Measurements from ENCODE around the gene CAST.

CAST gene

DNA sequence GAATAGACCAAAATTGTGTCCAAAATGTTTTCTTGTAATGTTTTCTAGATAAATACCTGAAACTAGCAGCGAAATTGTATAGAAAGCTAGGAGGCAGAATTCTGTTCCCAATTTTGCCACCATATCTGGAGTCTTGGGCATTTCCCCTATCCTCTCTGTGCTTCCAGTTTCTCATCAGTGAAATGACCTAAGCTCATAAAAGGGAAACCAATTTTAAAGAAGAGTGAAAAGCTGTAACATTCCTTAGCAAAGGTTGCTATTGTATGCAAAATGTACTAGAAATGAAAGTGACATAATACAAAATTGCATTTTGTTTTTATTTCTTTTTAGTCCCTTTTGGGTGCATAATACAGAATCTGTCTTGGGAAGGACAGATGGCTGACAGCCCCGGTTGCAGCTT, 36.8 kb upstream of the CAST start:
- DNase-seq (ENCODE audit: low read depth in 2 of 2) = no peak
- H3K4me3 ChIP-seq (replicated peaks in 1 of 2; ENCODE audit: low read depth in 2 of 2, low read length in 2 of 2) = no peak overlapping the region
- TF ChIP-seq, protein P1, sequence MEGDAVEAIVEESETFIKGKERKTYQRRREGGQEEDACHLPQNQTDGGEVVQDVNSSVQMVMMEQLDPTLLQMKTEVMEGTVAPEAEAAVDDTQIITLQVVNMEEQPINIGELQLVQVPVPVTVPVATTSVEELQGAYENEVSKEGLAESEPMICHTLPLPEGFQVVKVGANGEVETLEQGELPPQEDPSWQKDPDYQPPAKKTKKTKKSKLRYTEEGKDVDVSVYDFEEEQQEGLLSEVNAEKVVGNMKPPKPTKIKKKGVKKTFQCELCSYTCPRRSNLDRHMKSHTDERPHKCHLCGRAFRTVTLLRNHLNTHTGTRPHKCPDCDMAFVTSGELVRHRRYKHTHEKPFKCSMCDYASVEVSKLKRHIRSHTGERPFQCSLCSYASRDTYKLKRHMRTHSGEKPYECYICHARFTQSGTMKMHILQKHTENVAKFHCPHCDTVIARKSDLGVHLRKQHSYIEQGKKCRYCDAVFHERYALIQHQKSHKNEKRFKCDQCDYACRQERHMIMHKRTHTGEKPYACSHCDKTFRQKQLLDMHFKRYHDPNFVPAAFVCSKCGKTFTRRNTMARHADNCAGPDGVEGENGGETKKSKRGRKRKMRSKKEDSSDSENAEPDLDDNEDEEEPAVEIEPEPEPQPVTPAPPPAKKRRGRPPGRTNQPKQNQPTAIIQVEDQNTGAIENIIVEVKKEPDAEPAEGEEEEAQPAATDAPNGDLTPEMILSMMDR (IDR thresholded peaks at IDR 0.05; ENCODE audit: low read depth, low read length) = no peak

DNA sequence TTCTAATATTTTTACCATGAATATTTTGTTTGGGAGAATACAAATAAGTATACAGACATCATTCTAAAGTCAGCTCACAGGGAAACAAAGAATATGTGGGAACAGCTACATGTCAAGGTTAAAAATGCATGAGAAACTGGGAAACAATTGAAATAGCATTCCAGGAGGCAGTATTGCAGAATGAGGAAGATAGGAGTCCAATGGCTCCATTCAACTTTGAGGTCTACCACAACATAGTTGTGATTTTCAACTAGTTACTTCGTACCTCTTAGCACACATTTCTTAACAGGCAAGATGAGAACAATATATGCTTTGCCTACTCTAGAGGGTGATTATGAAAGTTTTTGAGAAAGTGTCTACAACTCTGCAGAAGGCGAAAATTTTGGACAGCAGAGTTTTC, 35.2 kb upstream of the CAST start:
- DNase-seq (ENCODE audit: low read depth in 2 of 2) = peak; percentile 83 to 94
- TF ChIP-seq, protein P1 (IDR thresholded peaks at IDR 0.05; ENCODE audit: low read depth, low read length) = no peak
- no peak overlapping the region for H3K4me3 ChIP-seq (replicated peaks in 1 of 2; ENCODE audit: low read depth in 2 of 2, low read length in 2 of 2)

DNA sequence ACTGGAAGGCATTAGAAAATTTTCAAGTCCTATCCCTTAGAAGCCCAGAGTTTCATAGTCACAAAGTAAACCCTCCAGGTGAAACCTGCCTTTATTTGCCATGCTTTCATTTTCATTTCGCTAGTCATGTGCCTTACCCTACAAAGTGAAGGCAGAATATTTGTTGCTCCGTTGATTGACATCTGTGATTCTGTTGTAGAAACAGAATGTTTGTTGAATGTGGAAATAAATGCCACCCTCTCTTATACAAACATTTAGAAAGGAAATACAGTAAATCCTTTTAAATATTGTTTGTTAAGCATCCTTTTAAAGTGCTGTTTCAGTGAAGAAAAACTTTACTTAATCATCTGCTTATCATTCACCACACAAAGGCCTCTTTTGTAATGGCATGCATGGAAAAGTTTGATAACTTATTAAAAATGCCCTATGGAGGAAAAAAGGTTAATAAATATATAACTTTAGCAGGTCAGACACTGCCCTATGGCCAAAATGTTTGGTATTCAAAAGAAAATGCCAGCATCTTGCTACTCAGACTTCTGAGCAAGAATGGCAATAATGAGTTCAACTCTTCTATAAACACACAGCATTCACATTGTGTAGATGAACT, 34.3 kb upstream of the CAST start:
- H3K4me3 ChIP-seq (replicated peaks in 1 of 2; ENCODE audit: low read depth in 2 of 2, low read length in 2 of 2) = no peak overlapping the region
- no peak for DNase-seq (ENCODE audit: low read depth in 2 of 2)
- TF ChIP-seq, protein P1 (IDR thresholded peaks at IDR 0.05; ENCODE audit: low read depth, low read length) = no peak

DNA sequence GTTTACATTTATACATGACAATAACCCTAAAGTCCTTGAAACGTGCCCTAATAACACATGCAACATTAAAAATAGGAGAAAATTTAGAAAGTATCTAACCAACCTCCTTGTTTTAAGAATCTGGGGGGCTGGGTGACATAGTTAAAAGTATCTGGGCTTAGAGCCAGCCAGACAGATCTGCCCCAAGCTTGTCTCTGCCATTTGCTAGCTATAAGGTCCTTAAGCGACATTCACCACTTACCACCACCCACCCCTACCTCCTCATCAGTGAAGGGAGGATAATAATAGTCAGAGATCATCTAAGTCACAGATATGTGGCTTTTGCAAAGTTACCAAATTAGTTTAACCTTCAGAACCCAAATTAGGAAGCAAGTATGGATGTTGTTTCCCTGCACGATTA, 33.8 kb upstream of the CAST start:
- no peak overlapping the region for H3K4me3 ChIP-seq (replicated peaks in 1 of 2; ENCODE audit: low read depth in 2 of 2, low read length in 2 of 2)
- DNase-seq (ENCODE audit: low read depth in 2 of 2) = no peak
- TF ChIP-seq, protein P1 (IDR thresholded peaks at IDR 0.05; ENCODE audit: low read depth, low read length) = no peak

DNA sequence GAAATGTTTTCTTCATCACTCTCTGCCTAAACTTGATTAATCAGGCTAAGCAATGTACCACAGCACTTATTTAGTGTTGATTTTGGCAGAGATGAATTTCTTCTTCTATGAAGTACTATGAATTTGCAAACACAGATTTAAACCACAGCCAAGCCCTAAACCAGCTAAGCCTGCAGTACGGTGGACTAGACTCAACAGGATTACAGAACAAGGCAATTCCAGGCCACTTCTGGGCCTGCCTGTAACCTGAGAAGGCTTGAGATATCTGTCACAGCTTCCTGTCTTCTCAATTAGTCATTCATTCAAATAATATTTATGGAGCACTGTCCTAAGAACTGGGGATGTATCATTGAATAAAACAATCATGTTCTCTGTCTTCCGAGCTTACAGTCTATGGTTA, 32.4 kb upstream of the CAST start:
- H3K4me3 ChIP-seq (replicated peaks in 1 of 2; ENCODE audit: low read depth in 2 of 2, low read length in 2 of 2) = no peak overlapping the region
- TF ChIP-seq, protein P1 (IDR thresholded peaks at IDR 0.05; ENCODE audit: low read depth, low read length) = no peak
- peak; percentile 80 to 95 for DNase-seq (ENCODE audit: low read depth in 2 of 2)

DNA sequence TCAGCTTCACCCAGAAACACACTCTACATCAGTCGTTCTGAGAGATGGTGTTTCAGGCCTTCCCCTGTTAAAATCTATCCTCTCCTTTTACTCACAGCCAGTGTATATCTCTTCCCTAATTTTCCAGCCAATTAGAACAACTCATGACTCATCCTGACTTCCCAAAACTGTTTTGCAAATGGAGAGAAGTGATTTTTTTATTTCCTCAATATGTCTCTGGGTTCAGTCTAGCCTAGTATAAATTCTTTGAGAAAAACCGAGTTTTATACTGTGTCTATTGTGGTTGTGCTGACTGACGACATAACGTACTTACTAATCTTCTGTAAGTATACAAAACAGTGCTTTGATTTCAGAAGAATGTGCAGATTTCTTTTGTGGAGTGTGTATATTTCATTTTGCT, 28.4 kb upstream of the CAST start:
- DNase-seq (ENCODE audit: low read depth in 2 of 2) = peak in 1 of 2 donors; percentile 38
- no peak overlapping the region for H3K4me3 ChIP-seq (replicated peaks in 1 of 2; ENCODE audit: low read depth in 2 of 2, low read length in 2 of 2)
- TF ChIP-seq, protein P1 (IDR thresholded peaks at IDR 0.05; ENCODE audit: low read depth, low read length) = no peak

DNA sequence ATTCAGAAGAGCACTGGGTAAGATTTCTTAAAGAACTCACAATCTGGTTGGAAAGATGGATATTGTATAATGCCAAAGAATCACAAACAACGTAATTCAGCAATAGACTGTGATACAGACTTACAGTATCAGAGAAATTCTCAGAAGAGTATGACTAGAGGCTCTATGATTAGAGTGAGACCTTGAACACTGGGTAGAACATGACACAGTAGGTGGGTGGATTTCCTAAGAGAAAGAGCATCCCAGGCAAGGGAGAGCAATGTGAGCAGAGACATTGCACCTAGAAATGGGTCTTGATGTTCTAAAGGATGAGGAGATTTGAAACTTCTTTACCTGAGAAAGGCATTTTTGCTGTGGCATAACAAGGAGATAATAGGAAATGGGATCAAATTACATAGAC, 27.3 kb upstream of the CAST start:
- TF ChIP-seq, protein P1 (IDR thresholded peaks at IDR 0.05; ENCODE audit: low read depth, low read length) = no peak
- no peak for DNase-seq (ENCODE audit: low read depth in 2 of 2)
- H3K4me3 ChIP-seq (replicated peaks in 1 of 2; ENCODE audit: low read depth in 2 of 2, low read length in 2 of 2) = no peak overlapping the region
